NCI-H1694 (cell line): Measurements from ENCODE around the gene DNAAF5.
A peak's percentile ranks its signal among the peaks of the same experiment; 100 is the strongest.
"Not testable (repeated sequence)": the region's sequence is repeated elsewhere in the genome, so short reads cannot be mapped to it uniquely, and the experiment has no call there.

Source experiments
- DNase-seq: peaks from one replicate; lab custom pipeline; 2025; lab: John Stamatoyannopoulos, UW

DNAAF5 gene

DNA sequence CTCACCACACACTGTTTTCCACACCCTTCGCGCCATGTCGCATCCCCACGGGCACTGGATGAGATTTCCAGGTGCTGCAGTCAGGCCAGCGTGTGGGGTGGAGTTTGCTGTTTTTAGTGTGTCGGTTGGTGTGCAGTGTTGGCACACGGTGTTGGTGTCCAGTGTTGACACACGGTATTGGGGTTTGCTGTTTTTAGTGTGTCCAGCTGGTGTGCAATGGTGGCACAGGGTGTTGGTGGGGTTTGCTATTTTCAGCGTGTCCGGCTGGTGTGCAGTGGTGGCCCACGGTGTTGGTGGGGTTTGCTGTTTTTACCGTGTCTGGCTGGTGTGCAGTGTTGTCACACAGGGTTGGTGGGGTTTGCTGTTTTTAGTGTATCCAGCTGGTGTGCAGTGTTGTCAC, 20.7 kb downstream of the DNAAF5 start:
- DNase-seq: no peak

DNA sequence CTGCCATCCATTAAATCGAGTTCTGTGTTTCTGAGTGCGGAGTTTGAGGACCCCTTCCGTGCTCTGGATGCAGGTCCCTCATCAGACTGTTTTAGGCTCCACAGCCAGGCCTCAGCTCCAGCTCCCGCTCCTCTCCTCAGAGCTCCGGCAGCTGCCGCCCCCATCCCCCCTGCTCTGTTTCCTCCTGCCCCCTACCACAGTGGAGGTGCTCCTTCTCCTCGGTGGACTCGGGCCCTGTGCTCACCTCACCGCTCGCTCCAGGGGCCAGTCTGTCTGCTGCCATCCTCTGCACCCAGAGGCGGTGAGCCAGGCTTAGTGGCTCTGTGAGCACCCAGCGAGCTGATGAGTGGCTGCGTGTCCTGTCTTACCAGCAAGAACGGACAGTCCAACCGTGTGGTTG, 21.9 kb downstream of the DNAAF5 start:
- DNase-seq: no peak

DNA sequence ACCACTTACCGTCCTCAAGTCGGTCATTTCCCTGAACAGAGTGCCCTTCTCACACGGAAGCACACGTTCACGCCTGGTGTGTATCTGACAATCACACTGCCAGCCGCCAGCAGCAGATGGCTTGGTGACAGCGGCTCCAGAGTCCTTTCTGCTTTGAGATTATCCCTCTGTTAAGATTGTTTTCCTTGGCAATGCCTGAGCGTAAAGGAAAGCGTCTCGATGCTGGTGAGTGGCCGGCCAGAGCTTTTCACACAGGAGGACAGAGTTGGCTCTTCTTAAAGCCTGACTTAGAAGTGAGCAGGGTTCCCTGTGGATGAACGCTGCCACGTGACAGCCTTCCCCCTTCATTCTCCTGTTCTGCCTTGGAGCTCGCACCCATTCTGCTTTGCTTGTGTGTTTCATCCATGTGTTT, 22.6 kb downstream of the DNAAF5 start:
- DNase-seq: peak; percentile 65

DNA sequence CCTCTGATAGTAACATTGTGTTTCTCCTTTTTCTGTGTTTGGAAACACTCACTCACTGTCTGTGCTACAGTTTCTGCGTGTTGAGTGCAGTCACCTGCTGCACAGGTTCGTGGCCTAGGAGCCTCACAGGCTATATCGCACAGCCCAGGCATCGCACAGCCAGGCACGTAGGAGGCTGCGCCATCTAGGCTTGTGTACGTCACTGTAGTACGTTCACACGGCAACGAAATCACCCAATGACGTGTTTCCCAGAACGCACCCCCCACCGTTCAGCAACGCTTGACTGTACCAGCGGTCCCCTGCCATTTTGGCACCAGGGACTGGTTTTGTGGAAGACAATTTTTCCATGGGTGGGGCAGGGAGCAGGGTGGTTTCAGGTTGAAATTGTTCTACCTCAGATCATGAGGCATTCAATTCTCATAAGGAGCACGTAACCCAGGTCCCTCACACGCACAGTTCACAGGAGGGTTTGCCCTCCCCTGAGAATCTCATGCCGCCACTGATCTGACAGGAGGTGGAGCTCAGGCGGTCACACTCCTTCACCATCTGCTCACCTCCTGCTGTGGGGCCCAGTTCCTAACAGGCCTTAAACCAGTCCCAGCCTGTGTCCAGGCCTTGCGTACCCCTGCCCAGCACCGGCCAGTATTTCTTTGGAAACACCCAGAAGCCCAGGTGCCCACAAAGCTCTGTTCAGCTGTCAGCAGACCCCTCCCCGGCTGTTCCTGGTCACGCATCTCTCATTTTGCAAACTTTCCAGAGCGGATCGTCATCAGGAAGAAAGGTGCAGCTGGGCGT, 23.8 kb downstream of the DNAAF5 start:
- peak; percentile 24 for DNase-seq

DNA sequence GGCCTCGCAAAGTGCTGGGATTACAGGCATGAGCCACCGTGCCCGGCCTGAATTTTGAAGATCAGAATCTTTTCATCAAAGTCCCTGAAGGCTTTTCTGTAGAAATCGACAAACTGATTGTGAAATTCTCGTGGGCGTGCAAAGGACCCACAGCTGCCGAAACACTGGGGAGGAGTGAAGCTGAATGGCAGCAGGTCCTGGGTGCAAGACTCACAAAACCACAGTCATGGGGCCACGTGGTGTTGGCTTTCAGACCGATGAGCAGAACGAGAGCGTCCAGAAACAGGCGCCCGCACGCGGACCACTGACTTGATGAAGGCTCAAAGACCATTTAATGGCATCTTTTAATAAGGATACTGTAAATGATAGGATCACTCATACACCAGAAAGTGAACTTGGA, 25.3 kb downstream of the DNAAF5 start:
- no peak for DNase-seq

DNA sequence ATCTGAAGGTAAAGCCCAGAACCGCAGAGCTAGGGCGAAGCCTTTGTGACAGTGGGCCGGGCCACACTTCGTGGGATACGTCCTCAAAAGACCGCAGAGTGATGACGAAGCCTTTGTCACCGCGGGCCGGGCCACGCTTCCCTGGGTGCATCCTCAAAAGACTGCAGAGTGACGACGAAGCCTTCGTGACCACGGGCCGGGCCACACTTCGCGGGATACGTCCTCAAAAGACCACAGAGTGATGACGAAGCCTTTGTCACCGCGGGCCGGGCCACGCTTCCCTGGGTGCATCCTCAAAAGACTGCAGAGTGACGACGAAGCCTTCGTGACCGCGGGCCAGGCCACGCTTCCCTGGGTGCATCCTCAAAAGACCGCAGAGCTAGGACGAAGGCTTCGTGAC, 25.8 kb downstream of the DNAAF5 start:
- DNase-seq: not testable (repeated sequence)

DNA sequence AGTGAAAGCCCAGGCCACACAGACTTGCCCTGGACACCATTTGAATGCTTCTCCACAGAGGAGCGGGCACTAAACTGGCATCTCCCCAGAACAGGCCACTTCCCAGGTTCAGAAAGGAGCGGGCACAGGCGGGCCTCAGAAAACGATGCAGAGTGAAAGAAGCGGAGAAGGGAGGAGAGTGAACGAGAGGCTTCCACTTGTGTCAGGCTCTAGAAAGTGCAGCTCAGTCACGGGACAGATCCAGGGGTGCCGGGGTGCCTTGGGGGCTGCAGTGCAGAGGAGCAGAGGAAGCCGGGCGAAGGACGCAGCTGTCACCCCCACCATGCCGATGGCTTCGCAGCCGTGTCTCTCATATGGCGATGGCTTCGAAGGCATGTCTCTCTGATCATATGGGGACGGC, 26.7 kb downstream of the DNAAF5 start:
- no peak for DNase-seq

DNA sequence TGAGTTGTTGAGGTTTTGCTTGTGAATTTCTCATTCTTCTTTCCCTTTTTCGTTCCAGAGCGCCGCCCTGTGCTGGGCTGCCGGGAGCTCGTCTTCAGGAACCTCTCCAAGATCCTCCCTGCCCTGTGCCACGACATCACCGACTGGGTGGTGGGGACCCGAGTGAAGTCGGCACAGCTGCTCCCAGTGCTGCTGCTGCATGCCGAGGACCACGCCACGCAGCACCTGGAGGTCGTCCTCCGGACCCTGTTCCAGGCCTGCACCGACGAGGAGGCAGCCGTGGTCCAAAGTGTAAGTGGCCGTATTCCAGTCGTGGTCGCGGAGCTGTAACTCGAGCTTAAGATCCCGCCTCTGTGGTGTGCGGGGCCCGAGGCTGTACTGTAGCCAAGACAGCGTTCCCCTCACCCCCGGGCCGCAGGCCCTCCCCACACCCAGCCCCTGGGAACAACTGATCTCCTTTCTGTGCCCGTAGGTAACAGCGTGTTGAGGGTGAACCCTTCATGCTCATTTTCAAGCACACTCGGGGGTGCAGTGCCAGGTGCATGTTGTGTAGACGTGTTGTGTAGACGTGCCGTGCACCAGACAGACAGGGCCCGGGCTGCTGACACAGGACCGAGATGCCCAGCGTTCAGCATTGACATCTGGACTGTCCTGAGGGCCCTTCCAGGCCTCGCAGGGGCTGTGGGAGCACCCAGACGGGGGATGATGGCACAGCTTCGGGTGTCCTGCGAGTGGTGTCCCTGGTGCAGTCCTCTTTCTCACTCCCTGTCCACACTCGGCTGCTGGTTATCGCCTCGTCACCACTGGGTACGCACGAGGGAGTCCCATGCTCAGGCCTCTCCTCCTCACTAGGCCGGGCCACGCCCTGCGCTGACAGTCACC, 28.3 kb downstream of the DNAAF5 start:
- no peak for DNase-seq

DNA sequence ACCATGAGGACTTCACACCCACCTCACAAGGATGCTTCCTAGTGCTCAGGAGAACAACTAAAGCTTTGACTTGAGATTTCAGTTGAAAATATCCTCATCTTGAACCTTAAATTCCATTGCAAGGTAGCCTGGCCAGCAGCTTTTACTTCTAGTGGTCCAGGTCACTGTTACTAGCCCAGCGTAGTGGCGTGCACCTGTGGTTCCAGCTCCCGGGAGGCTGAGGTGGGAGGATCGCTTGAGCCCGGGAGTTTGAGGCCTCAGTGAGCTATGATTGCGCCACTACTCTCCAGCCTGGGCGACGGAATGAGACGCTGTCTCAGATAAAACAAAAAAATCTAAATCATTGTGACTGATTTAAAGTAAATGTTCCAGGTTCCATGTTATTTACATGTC, 28.9 kb downstream of the DNAAF5 start:
- no peak for DNase-seq

DNA sequence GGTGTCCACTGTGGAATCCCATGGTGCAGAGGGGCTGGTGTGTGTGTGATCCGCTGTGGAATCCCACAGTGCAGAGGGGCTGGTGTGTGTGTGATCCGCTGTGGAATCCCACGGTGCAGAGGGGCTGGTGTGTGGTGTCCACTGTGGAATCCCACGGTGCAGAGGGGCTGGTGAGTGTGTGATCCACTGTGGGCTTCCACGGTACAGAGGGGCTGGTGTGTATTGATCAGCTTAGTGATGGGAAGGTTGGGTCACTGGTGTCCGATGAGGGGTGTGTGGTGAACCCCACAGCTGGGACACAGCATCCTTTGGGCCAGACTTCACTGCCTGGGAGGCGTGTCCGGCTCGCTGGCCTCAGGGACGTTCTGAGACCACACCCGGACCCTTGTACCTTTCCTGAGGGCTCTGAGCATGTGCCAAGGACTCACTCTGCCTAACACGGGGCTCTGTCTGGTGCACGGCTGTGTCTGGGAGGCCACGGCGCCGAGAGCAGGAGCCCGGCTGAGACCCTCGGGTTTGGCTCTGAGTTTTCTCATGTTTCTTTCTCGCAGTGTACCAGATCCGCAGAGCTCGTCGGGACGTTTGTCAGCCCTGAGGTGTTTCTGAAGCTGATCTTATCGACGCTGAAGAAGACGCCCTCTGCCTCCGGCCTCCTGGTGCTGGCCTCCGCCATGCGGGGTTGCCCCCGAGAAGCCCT, 29.9 kb downstream of the DNAAF5 start:
- no peak for DNase-seq

DNA sequence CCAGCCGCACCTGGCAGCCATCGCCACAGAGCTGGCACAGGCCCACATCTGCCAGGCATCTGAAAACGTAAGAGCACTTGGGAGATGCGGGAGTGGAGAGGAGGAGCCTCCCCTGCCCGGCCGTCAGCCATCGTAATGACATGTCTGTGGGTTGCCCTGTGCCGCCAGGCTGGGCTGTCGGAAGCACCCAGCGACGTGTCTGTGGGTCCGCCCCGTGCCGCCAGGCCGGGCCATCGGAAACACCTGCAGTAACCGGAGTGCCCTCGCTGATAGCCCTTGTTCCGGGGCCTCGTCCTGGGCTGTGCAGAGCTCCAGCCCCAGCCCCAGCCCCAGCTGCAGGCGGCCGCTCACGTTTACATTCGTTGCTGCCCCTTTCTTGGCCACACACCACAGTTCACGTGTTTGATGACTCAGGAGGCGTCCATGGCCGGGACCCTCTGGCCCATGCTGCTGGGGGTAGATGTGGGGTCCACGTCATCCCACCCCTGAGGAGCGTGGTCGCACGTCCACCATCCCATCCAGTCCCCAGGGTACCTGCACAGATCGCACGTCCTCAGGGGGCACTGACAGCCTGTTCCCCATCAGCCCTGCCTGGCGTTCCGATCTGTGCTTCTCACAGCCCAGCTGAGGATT, 30.5 kb downstream of the DNAAF5 start:
- no peak for DNase-seq

DNA sequence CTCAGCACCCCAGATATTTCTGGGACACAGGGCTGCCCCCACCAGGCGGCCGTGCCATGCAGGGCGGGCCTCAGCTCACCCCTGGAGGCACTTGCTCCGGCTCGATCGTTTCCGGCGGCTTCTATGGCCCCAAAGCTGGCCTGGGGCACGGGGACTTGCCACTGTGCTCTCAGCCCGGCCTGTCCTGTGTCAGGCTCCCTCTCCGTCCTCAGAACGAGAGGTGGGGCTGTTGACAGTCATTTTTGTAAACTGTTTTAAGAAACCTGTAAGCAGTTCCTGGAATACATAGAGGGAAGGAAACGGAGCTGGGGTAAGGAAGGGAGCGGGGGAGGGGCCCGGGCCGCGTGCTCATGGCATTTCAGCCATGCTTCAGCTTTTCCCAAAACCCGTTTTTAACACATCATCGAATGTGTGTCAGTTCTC, 31.3 kb downstream of the DNAAF5 start:
- no peak for DNase-seq

DNA sequence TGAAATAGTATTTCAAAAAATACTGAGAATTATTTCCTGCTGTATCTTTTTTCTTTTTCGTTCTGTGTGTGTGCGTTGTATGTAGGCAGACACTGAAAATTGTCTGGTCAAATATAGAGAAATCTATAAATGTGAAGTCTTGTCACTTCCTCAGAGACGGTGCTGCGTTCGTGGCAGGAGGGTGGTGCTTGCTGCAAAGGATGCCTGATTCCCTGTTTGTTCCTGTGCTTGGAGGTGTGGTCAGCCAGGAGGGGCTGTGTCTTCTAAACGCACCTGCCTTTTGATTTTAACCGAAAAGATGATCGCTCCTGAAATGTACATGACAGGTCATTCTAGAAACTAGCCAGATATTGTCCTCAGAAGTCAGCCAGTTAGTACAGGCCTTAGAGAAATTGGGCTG, 33.1 kb downstream of the DNAAF5 start:
- no peak for DNase-seq

DNA sequence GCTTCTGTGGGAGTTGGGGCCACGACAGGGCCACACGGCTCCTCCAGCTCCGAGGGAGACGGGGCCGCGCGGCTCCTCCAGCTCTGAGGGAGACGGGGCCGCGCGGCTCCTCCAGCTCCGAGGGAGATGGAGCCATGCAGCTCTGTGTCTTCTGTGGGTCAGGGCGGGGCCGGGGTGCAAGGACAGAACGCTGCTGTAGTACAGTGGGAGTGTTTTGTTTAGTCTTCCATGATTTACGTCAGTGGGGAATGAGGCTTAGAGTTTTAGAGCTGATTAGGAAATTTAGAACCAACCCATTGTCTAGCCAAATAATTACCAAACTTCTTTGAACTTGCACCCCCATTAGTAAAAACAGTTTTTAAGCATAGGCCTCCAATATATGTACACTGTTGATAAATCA, 33.5 kb downstream of the DNAAF5 start:
- no peak for DNase-seq

DNA sequence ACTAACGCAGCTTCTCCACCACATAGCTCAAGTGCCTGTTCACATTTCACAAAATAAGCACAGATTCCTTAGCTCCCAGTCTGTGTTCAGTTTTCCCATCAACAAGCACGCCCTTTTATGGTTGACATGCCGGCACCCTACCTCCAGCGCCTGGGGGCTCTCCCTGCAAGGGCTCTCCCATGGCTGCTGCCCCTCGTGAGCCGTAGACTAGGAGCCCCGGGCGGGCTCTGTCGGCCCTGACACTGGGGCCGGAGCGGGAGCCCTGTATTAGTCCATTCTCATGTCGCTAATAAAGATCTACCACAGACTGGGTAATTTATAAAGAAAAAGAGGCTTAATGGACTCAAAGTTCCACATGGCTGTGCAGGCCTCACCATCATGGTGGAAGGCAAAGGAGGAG, 34.6 kb downstream of the DNAAF5 start:
- DNase-seq: no peak

DNA sequence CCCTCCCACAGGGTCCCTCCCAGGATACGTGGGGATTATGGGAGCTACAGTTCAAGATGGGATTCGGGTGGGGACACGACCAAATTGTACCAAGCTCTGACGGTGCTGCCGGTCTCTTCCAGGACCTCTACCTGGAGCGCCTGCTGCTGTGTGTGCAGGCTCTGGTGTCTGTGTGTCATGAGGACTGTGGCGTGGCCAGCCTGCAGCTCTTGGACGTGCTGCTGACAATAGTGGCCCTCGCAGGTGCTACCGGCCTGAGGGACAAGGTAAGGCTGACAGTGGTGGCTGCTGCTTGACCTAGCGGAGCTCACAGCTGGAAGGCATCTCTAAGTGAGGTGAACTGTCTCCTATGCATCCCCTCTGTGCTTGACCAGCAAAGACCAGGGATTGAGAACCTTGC, 35.1 kb downstream of the DNAAF5 start:
- no peak for DNase-seq

DNA sequence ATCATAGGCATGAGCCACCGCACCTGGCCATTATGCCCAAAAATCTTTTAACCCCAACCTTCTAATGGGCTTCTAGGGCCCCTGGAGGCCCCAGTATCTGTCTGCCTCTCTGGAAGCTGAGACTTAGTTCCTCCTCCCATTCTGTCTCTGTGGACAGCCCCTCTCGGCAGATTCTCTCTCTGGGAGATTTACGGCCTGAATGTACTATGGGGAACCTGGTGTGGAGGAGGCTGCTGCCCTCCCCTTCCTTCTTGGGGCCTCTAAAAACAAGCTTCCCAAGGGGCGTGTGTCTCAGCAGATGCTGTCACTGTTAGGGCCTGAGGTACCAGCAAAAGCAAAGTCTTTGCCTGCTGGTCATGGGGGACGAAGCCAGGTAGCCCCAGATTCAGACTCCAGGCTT, 36.4 kb downstream of the DNAAF5 start:
- DNase-seq: no peak

DNA sequence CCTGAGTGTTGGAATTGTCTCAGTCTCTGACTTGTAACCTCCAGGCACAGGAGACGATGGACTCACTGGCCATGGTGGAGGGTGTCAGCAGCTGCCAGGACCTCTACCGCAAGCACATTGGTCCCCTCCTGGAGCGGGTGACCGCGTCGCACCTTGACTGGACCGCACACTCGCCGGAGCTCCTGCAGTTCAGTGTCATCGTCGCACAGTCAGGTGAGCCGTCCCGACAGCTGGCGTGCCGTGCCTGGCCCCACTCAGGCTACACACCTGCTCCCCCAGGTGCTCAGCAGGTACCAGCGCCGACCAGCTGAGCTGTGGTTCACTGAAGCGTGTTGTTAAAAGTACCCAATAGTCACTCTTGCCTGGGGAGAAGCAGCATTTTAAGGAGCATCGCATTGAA, 37.3 kb downstream of the DNAAF5 start:
- DNase-seq: no peak

DNA sequence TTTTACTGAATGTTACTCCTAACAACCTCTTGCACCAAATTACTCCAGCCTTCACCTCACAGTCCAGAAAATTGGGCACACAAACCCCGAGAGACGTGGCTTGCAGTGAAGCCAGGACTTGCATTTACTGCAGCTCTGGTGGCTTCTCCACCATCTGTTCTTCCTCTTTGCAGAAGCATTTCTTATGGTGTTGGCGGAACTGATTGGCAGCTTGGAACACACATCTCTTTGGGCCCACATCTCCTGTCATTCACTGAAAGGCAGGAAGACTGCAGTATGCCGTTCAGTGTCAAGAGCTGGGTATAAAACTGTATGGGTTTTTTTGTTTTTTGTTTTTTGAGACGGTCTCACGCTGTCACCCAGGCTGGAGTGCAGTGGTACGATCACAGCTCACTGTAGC, 38.9 kb downstream of the DNAAF5 start:
- no peak for DNase-seq

DNA sequence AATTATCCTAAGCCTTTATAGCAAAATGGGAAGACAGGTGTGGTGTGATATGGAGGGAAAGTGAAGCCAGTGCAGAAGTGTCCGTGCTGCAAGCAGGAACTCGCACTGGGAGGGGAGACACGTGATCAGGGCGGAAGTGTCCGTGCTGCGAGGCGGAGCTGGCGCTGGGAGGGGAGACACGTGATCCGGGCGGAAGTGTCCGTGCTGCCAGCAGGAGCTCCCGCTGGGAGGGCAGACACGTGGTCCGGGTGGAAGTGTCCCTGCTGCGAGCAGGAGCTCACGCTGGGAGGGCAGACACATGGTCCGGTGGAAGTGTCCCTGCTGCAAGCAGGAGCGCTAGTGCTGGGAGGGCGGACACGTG, 41.1 kb downstream of the DNAAF5 start:
- DNase-seq: peak; percentile 91

DNA sequence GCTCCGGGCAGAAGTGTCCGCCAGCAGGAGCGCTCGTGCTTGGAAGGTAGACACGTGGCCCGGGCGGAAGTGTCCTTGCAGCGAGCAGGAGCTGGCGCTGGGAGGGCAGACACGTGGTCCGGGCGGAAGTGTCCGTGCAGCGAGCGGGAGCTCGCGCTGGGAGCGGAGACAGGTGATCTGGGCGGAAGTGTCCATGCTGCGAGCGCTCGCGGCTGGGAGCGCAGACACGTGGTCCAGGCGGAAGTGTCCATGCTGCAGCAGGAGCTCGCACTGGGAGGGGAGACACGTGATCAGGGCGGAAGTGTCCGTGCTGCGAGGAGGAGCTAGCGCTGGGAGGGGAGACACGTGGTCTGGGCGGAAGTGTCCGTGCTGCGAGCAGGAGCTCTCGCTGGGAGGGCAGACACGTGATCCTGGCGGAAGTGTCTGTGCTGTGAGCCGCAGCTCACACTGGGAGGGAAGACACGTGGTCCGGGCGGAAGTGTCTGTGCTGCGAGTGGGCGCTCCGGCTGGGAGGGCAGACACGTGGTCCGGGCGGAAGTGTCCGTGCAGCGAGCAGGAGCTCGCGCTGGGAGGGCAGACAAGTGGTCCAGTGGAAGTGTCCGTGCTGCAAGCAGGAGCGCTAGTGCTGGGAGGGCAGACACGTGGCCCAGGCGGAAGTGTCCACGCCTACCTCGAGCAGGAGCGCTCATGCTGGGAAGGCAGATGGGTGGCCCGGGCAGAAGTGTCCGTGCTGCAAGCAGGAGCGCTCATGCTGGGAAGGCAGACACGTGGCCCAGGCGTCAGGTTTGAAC, 41.6 kb downstream of the DNAAF5 start:
- DNase-seq: peak; percentile 98
